Ishikawa (cell line): ENCODE results near the gene CCDC50.

Source experiments
- CEBPB ChIP-seq: IDR thresholded peaks from 2 replicates; pipeline ENCODE4 v1.6.1; 2012
- CREB1 ChIP-seq: IDR thresholded peaks from 2 replicates; pipeline ENCODE4 v1.6.1; 2012; ENCODE audit warnings: low read depth
- EGR1 ChIP-seq: IDR thresholded peaks from 2 replicates; pipeline ENCODE4 v1.6.1; 2012
- EP300 ChIP-seq: IDR thresholded peaks from 2 replicates; pipeline ENCODE4 v1.6.1; 2012; ENCODE audit warnings: borderline replicate concordance
- FOXM1 ChIP-seq: IDR thresholded peaks from 2 replicates; pipeline ENCODE4 v1.6.1; 2012; ENCODE audit warnings: low read depth, borderline replicate concordance
- MAX ChIP-seq: IDR thresholded peaks from 2 replicates; pipeline ENCODE4 v1.6.1; 2012
- NFIC ChIP-seq: IDR thresholded peaks from 2 replicates; pipeline ENCODE4 v1.6.1; 2012
- RAD21 ChIP-seq: IDR thresholded peaks from 2 replicates; pipeline ENCODE4 v1.6.1; 2012; ENCODE audit warnings: low read depth
- REST ChIP-seq: IDR thresholded peaks from 2 replicates; pipeline ENCODE4 v1.6.1; 2012; ENCODE audit warnings: low read depth, mild to moderate bottlenecking
- TAF1 ChIP-seq: IDR thresholded peaks from 2 replicates; pipeline ENCODE4 v1.6.1; 2012; ENCODE audit warnings: low read depth, mild to moderate bottlenecking
- TCF12 ChIP-seq: IDR thresholded peaks from 2 replicates; pipeline ENCODE4 v1.6.1; 2012; ENCODE audit warnings: low read depth
- TEAD4 ChIP-seq: IDR thresholded peaks from 2 replicates; pipeline ENCODE4 v1.6.1; 2012
- USF1 ChIP-seq: IDR thresholded peaks from 2 replicates; pipeline ENCODE4 v1.6.1; 2012
- YY1 ChIP-seq: IDR thresholded peaks from 2 replicates; pipeline ENCODE4 v1.6.1; 2012; ENCODE audit warnings: low read depth
- ZBTB7A ChIP-seq: IDR thresholded peaks from 2 replicates; pipeline ENCODE4 v1.6.1; 2012; ENCODE audit warnings: low read depth

CCDC50 gene

GRCh38 chr3:191298846-191299245, 30.3 kb upstream of the CCDC50 start:
- TF ChIP-seq USF1 (no peak), RAD21 (no peak), FOXM1 (no peak), MAX (no peak), TAF1 (no peak), CREB1 (no peak), CEBPB (no peak), NFIC (no peak), TCF12 (no peak), EGR1 (no peak), YY1 (no peak), ZBTB7A (no peak), TEAD4 (no peak), EP300 (no peak)

GRCh38 chr3:191300422-191300821, 28.8 kb upstream of the CCDC50 start:
- TF ChIP-seq TEAD4 (no peak), TCF12 (no peak), YY1 (no peak), REST (no peak), EP300 (no peak), CREB1 (no peak), NFIC (no peak), EGR1 (no peak), MAX (no peak), USF1 (no peak), FOXM1 (no peak), ZBTB7A (no peak)

GRCh38 chr3:191301017-191301416, 28.2 kb upstream of the CCDC50 start:
- TF ChIP-seq TAF1 (no peak), ZBTB7A (no peak), FOXM1 (no peak), TEAD4 (no peak), YY1 (no peak)

GRCh38 chr3:191301782-191302411, 27.3 kb upstream of the CCDC50 start:
- TF ChIP-seq CREB1 (no peak), RAD21 (no peak), USF1 (no peak)

- TF ChIP-seq FOXM1, result no peak
- TF ChIP-seq TCF12, result no peak
- no peak for TF ChIP-seq REST
- TF ChIP-seq TAF1, result no peak
- no peak for TF ChIP-seq MAX
- no peak for TF ChIP-seq EGR1
- no peak for TF ChIP-seq YY1
- no peak for TF ChIP-seq RAD21
- TF ChIP-seq TEAD4, result no peak
- TF ChIP-seq CEBPB, result no peak
- TF ChIP-seq NFIC, result no peak
- no peak for TF ChIP-seq USF1
- no peak for TF ChIP-seq CREB1
- TF ChIP-seq EP300, result no peak
- TF ChIP-seq ZBTB7A, result no peak
Measured at GRCh38 chr3:191302451-191302850, 26.7 kb upstream of the CCDC50 start.

- no peak for TF ChIP-seq YY1
- no peak for TF ChIP-seq FOXM1
- no peak for TF ChIP-seq ZBTB7A
- TF ChIP-seq NFIC, result no peak
Measured at GRCh38 chr3:191303596-191303995, 25.6 kb upstream of the CCDC50 start.
